Neural progenitor cell (in vitro differentiated cells): ENCODE results near the gene SLC6A18. TPM values are rescaled to one million over a fixed set of nuclear protein-coding genes. Genes with fewer than 3 reads are reported as not detected.

ENCODE experiments used
- DNase-seq: peaks from one replicate; pipeline ENCODE4 v3.0.0-alpha.2; 2016; ENCODE audit warnings: low spot score
- H2AFZ ChIP-seq: fragments of 200-600 bp; sonication (generic); replicated peaks from 2 replicates; pipeline ENCODE4 v1.6.1; 2016; ENCODE audit warnings: antibody characterized with exemption
- H3F3A ChIP-seq: fragments of 200-600 bp; sonication (generic); 2 replicates; pipeline ENCODE4 v1.6.1; 2016; ENCODE audit warnings: antibody characterized with exemption, low read depth
- H3K27ac ChIP-seq: fragments of 200-600 bp; sonication (generic); 2 replicates; pipeline ENCODE4 v1.5.1; 2016; ENCODE audit warnings: mild to moderate bottlenecking
- H3K27me3 ChIP-seq: fragments of 200-600 bp; sonication (generic); 2 replicates; pipeline ENCODE4 v1.6.1; 2016; ENCODE audit warnings: mild to moderate bottlenecking, moderate library complexity
- H3K36me3 ChIP-seq: fragments of 200-600 bp; sonication (generic); 2 replicates; pipeline ENCODE4 v1.5.1; 2016
- H3K4me1 ChIP-seq: fragments of 200-600 bp; sonication (generic); 2 replicates; pipeline ENCODE4 v1.6.1; 2016; ENCODE audit warnings: mixed run types
- H3K4me2 ChIP-seq: fragments of 200-600 bp; sonication (generic); 2 replicates; pipeline ENCODE4 v1.6.1; 2016
- H3K4me3 ChIP-seq: fragments of 200-600 bp; sonication (generic); 2 replicates; pipeline ENCODE4 v1.5.1; 2016
- H3K79me2 ChIP-seq: fragments of 200-600 bp; sonication (generic); 2 replicates; pipeline ENCODE4 v1.6.1; 2016; ENCODE audit warnings: low read depth
- H3K9ac ChIP-seq: fragments of 200-600 bp; sonication (generic); 2 replicates; pipeline ENCODE4 v1.6.1; 2016
- H3K9me3 ChIP-seq: fragments of 200-600 bp; sonication (generic); 2 replicates; pipeline ENCODE4 v1.5.1; 2016; ENCODE audit warnings: low read depth
- H4K20me1 ChIP-seq: fragments of 200-600 bp; sonication (generic); 2 replicates; pipeline ENCODE4 v1.6.1; 2016; ENCODE audit warnings: low read depth
- H3K27ac Mint-ChIP-seq: 3 replicates; pipeline ENCODE4 v1.8.0; 2021; ENCODE audit warnings: mixed read lengths
- H3K27me3 Mint-ChIP-seq: 2 replicates; pipeline ENCODE4 v1.8.0; 2022; ENCODE audit warnings: low read depth, mild to moderate bottlenecking, inconsistent platforms, moderate library complexity, mixed read lengths; ENCODE audit not compliant: insufficient read depth
- H3K36me3 Mint-ChIP-seq: 3 replicates; pipeline ENCODE4 v1.8.0; 2021; ENCODE audit warnings: mixed read lengths
- H3K4me1 Mint-ChIP-seq: 3 replicates; pipeline ENCODE4 v1.8.0; 2021; ENCODE audit warnings: mixed read lengths
- H3K4me3 Mint-ChIP-seq: 3 replicates; pipeline ENCODE4 v1.8.0; 2021; ENCODE audit warnings: mild to moderate bottlenecking, moderate library complexity, mixed read lengths
- H3K9me3 Mint-ChIP-seq: 3 replicates; pipeline ENCODE4 v1.8.0; 2020; ENCODE audit warnings: mixed read lengths
- CTCF ChIP-seq: fragments of 200-600 bp; sonication (generic); IDR thresholded peaks from 2 replicates; pipeline ENCODE4 v1.5.1; 2017; ENCODE audit warnings: antibody characterized with exemption, mild to moderate bottlenecking
- EZH2 ChIP-seq: fragments of 200-600 bp; sonication (generic); IDR thresholded peaks from 2 replicates; pipeline ENCODE4 v1.6.1; 2017; ENCODE audit warnings: antibody characterized with exemption, mild to moderate bottlenecking, moderate library complexity
- EZH2phosphoT487 ChIP-seq: fragments of 200-600 bp; sonication (generic); IDR thresholded peaks from 2 replicates; pipeline ENCODE4 v1.6.1; 2017; ENCODE audit warnings: antibody characterized with exemption
- total RNA-seq: library from RNA; depleted of rRNA; stranded (reverse); fragments of >200 nt; gene quantifications from 2 replicates; pipeline ENCODE4 v1.2.3, GENCODE V29; 2015; ENCODE audit warnings: low replicate concordance

Gene SLC6A18
- total RNA-seq, 1 donor from 2014 or later, result not detected

- Mint-ChIP-seq H3K27me3 (peaks cover under 1% of the 10 kb centered on the region), H3K4me1 (peaks cover 4% of the 10 kb centered on the region), H3K9me3 (no peaks in the 10 kb centered on the region), H3K27ac (no peak overlapping the region), H3K4me3 (no peak overlapping the region), H3K36me3 (no peaks in the 10 kb centered on the region)
- no peaks in the 10 kb centered on the region for H3F3A ChIP-seq
- H4K20me1 ChIP-seq, result no peaks in the 10 kb centered on the region
- no peak overlapping the region for H3K4me2 ChIP-seq
- H3K4me1 ChIP-seq, result peaks cover 5% of the 10 kb centered on the region
- H3K9me3 ChIP-seq, result no peaks in the 10 kb centered on the region
- no peaks in the 10 kb centered on the region for H3K27me3 ChIP-seq
- DNase-seq, result no peak
- H3K9ac ChIP-seq, result no peak overlapping the region
- H3K36me3 ChIP-seq, result no peaks in the 10 kb centered on the region
- no peak overlapping the region for H3K27ac ChIP-seq
- H2AFZ ChIP-seq, result no peak overlapping the region
- no peak for TF ChIP-seq EZH2phosphoT487
- no peak for TF ChIP-seq EZH2
- TF ChIP-seq CTCF, result no peak
- H3K79me2 ChIP-seq, result no peaks in the 10 kb centered on the region
- no peak overlapping the region for H3K4me3 ChIP-seq
These were observed 45.1 kb upstream of the SLC6A18 start for GRCh38 chr5:1180096-1180495.

GRCh38 chr5:1180841-1181271 lies 44.3 kb upstream of the SLC6A18 start:
- Mint-ChIP-seq H3K27me3 (no peaks in the 10 kb centered on the region), H3K4me1 (peaks cover 7% of the 10 kb centered on the region), H3K9me3 (no peaks in the 10 kb centered on the region), H3K27ac (peak overlapping the region; percentile 25), H3K4me3 (no peak overlapping the region), H3K36me3 (no peaks in the 10 kb centered on the region)
- no peaks in the 10 kb centered on the region for H3K27me3 ChIP-seq
- H2AFZ ChIP-seq, result no peak overlapping the region
- peaks cover 5% of the 10 kb centered on the region for H3K4me1 ChIP-seq
- no peaks in the 10 kb centered on the region for H3F3A ChIP-seq
- no peaks in the 10 kb centered on the region for H3K79me2 ChIP-seq
- no peak overlapping the region for H3K4me2 ChIP-seq
- no peaks in the 10 kb centered on the region for H4K20me1 ChIP-seq
- no peak for DNase-seq
- no peaks in the 10 kb centered on the region for H3K9me3 ChIP-seq
- TF ChIP-seq CTCF (no peak), EZH2 (no peak)
- H3K36me3 ChIP-seq, result no peaks in the 10 kb centered on the region
- H3K4me3 ChIP-seq, result no peak overlapping the region
- H3K27ac ChIP-seq, result no peak overlapping the region
- H3K9ac ChIP-seq, result no peak overlapping the region

- H3K9me3 ChIP-seq, result no peaks in the 10 kb centered on the region
- peak overlapping the region; percentile 46 for H3K27ac Mint-ChIP-seq
- H3K36me3 Mint-ChIP-seq, result no peaks in the 10 kb centered on the region
- no peaks in the 10 kb centered on the region for H3K36me3 ChIP-seq
- no peak overlapping the region for H3K9ac ChIP-seq
- H3K4me1 Mint-ChIP-seq, result peaks cover 10% of the 10 kb centered on the region
- no peak overlapping the region for H3K4me2 ChIP-seq
- no peak for DNase-seq
- no peaks in the 10 kb centered on the region for H3F3A ChIP-seq
- no peaks in the 10 kb centered on the region for H3K27me3 Mint-ChIP-seq
- H3K27me3 ChIP-seq, result no peaks in the 10 kb centered on the region
- H3K9me3 Mint-ChIP-seq, result no peaks in the 10 kb centered on the region
- no peaks in the 10 kb centered on the region for H4K20me1 ChIP-seq
- H3K4me3 ChIP-seq, result no peak overlapping the region
- H3K4me3 Mint-ChIP-seq, result no peak overlapping the region
- peaks cover 5% of the 10 kb centered on the region for H3K4me1 ChIP-seq
- no peak for TF ChIP-seq EZH2phosphoT487
- no peak for TF ChIP-seq CTCF
- no peak for TF ChIP-seq EZH2
- no peaks in the 10 kb centered on the region for H3K79me2 ChIP-seq
- no peak overlapping the region for H2AFZ ChIP-seq
- no peak overlapping the region for H3K27ac ChIP-seq
These were observed 43.5 kb upstream of the SLC6A18 start for GRCh38 chr5:1181451-1182359.
